ENCODE results near the gene ZG16B. TPM values are rescaled to one million over a fixed set of nuclear protein-coding genes. Genes with fewer than 3 reads are reported as not detected.
A peak's percentile ranks its signal among the peaks of the same experiment; 100 is the strongest.

The ZG16B gene
- total RNA-seq, 1 experiment from 2014 or later = 2.3 TPM

GRCh38 chr16:2853531-2854073, 23.5 kb downstream of the ZG16B start (continued):
- TF ChIP-seq ZBTB33 (IDR thresholded peaks at IDR 0.05; ENCODE audit: extremely low read depth, insufficient replicate concordance, low read length) (no peak), CEBPB (IDR thresholded peaks at IDR 0.05; ENCODE audit: low read depth) (no peak), SRF (IDR thresholded peaks at IDR 0.05; ENCODE audit: low read depth) (no peak), TCF7L2 (IDR thresholded peaks at IDR 0.05; ENCODE audit: borderline replicate concordance, extremely low read depth, insufficient read depth, insufficient read length) (no peak), YY1 (IDR thresholded peaks at IDR 0.05; ENCODE audit: extremely low read depth, insufficient replicate concordance, low read depth, low read length) (no peak)

- no TSS peak for BruUV-seq (replicated peaks)
- no peak overlapping the region for H3K9ac ChIP-seq (ENCODE audit: low read length)
- H3K27ac ChIP-seq (ENCODE audit: low read depth, low read length) = no peak overlapping the region
- H4K20me1 ChIP-seq (ENCODE audit: insufficient read depth) = no peaks in the 10 kb centered on the region
- H2AFZ ChIP-seq (ENCODE audit: low read depth, low read length, poor library complexity, severe bottlenecking) = no peak overlapping the region
- peaks cover 18 to 45% of the 10 kb centered on the region in 2 experiments for H3K4me1 ChIP-seq (ENCODE audit: control insufficient read depth in 1 of 2, insufficient read depth in 2 of 2, low read length in 2 of 2)
- no peak overlapping the region for H3K4me3 ChIP-seq (replicated peaks in 1 of 2; ENCODE audit: low read depth in 1 of 2, low read length in 2 of 2)
- no peak overlapping the region for H3K4me2 ChIP-seq (ENCODE audit: low read length)
- H3K27me3 ChIP-seq (ENCODE audit: insufficient read depth, low read length) = no peaks in the 10 kb centered on the region
- DNase-seq (ENCODE audit: low read depth, low spot score) (no peak), ATAC-seq (no peak)
- TF ChIP-seq CBX3 (IDR thresholded peaks at IDR 0.05; ENCODE audit: low read depth) = peak; percentile 44; the same call in 1 of the 2 replicates
- TF ChIP-seq REST (IDR thresholded peaks at IDR 0.05; ENCODE audit: low read depth) = no peak
- TF ChIP-seq CTCF (IDR thresholded peaks at IDR 0.05 in 2 of 3, conservative IDR thresholded peaks at IDR 0.05 in 1 of 3; ENCODE audit: borderline replicate concordance in 1 of 3, insufficient read depth in 1 of 3, low read depth in 2 of 3, low read length in 2 of 3) = peak; percentile 52 to 95 (median 80); a peak in 5 of 6 replicates
- peak; percentile 52 for TF ChIP-seq RAD21 (IDR thresholded peaks at IDR 0.05; ENCODE audit: low read depth)
- TF ChIP-seq YY1 (IDR thresholded peaks at IDR 0.05; ENCODE audit: extremely low read depth, insufficient replicate concordance, low read depth, low read length) = no peak
- H3K36me3 ChIP-seq (ENCODE audit: control insufficient read depth in 1 of 2, insufficient read depth in 2 of 2, low read length in 2 of 2) = peaks cover 0 to 7% of the 10 kb centered on the region in 2 experiments; a peak in 1 of 4 replicates
- CTCF ChIA-PET = interaction anchor here (1.2 to 1.5 kb wide), 2 partner anchors 14 to 16 kb away, joined by 3 to 6 read pairs; no protein-coding TSS in a partner anchor
- peaks cover 2 to 6% of the 10 kb centered on the region in 2 experiments; a peak in 2 of 4 replicates for H3K9me3 ChIP-seq (ENCODE audit: control insufficient read depth in 1 of 2, insufficient read depth in 1 of 2, low read depth in 1 of 2, low read length in 2 of 2)
- intact Hi-C loops (cut with micrococcal nuclease) = no loop called here
- no peaks in the 10 kb centered on the region for H3K9me2 ChIP-seq (ENCODE audit: insufficient read depth)
- POLR2A ChIA-PET = no interaction called here
- RAD21 ChIA-PET (ENCODE audit: low non-redundant PET in 1 of 2, low total read pairs in 2 of 2, uncharacterized antibody in 2 of 2, unreplicated experiment in 2 of 2) = interaction anchor here in 1 of 2 experiments (1.4 kb wide), 1 partner anchor 13 kb away, joined by 8 read pairs; no protein-coding TSS in a partner anchor
- H3K79me2 ChIP-seq (ENCODE audit: insufficient read depth, low read length) = no peaks in the 10 kb centered on the region; the same call in 1 of the 2 replicates
Measured at GRCh38 chr16:2854700-2855309, 24.7 kb downstream of the ZG16B start.
